Adrenal gland (tissue), 12 donors: ENCODE results near the gene DYNC1I1. TPM values are rescaled to one million over a fixed set of nuclear protein-coding genes. Genes with fewer than 3 reads are reported as not detected.

Experiments
- DNase-seq, 7 donors: peaks; one replicate each; pipeline ENCODE4 v3.0.0-alpha.2; 2019 to 2020
- H3K27ac ChIP-seq, 5 donors: fragments of 200-600 bp; sonication (generic) in 4 of 5; 1 replicate in 3 of 5; 2 replicates in 2 of 5; pipeline versions ENCODE4 v1.5.1 to v1.8.0; 2016 to 2020; ENCODE audit warnings: mild to moderate bottlenecking in 1 of 5
- H3K27me3 ChIP-seq: fragments of 200-600 bp; 2 replicates; pipeline ENCODE4 v1.8.0; 2021
- H3K36me3 ChIP-seq, 2 donors: fragments of 200-600 bp; replicated peaks in 1 of 2; 1 replicate in 1 of 2; 2 replicates in 1 of 2; pipeline versions ENCODE4 v1.5.1 to v1.8.0; 2018 to 2022
- H3K4me1 ChIP-seq, 2 donors: fragments of 200-600 bp; replicated peaks in 1 of 2; 1 replicate in 1 of 2; 2 replicates in 1 of 2; pipeline versions ENCODE4 v1.5.1 to v1.8.0; 2018 to 2021
- H3K4me3 ChIP-seq, 4 donors: fragments of 200-600 bp; sonication (generic) in 3 of 4; one replicate each; pipeline ENCODE4 v1.5.1; 2016 to 2018
- H3K9me3 ChIP-seq, 3 donors: fragments of 200-600 bp; sonication (generic) in 1 of 3; replicated peaks in 1 of 3; 1 replicate in 2 of 3; 2 replicates in 1 of 3; pipeline versions ENCODE4 v1.5.1 to v1.8.0; 2016 to 2021
- CTCF ChIP-seq, 6 experiments: fragments of 450-650 bp in 4 of 6; fragments of 200-600 bp in 2 of 6; sonication (generic) in 1 of 6; IDR thresholded peaks; 1 replicate in 5 of 6; 2 replicates in 1 of 6; pipeline versions ENCODE4 v1.5.1 to v1.8.0; 2016 to 2021; ENCODE audit warnings: antibody characterized with exemption in 6 of 6, mild to moderate bottlenecking in 2 of 6, moderate library complexity in 1 of 6
- POLR2A ChIP-seq, 2 donors: fragments of 450-650 bp; IDR thresholded peaks; one replicate each; pipeline ENCODE4 v1.6.1; 2017; ENCODE audit warnings: antibody characterized with exemption in 2 of 2, mild to moderate bottlenecking in 2 of 2, moderate library complexity in 1 of 2
- WGBS, 4 donors: extraction: QIAGEN DNeasy Blood & Tissue Kit in 2 of 4; methylation state at CpG; one replicate each; pipeline versions ENCODE4 v1.1.5 to v1.1.7; 2013 to 2017; 5-methylcytosine and 5-hydroxymethylcytosine counted together
- intact Hi-C, 2 donors: fragments of 100-400 bp; cut with DNase I; formaldehyde crosslinking; loops; one replicate each; pipeline versions ENCODE4 v1.14.1 to v1.15.0; 2022 to 2023
- polyA plus RNA-seq, 3 donors: library from polyadenylated mRNA; stranded (reverse); fragments of 200-250 nt in 2 of 3; fragments of 350-450 nt in 1 of 3; fragmentation: Illumina TruSeq in 1 of 3; extraction: RNeasy Lipid Tissue Mini Kit (QIAGEN cat#74804) in 1 of 3; gene quantifications; one replicate each; pipeline ENCODE4 v1.2.3, GENCODE V29; 2013 to 2014
- total RNA-seq, 9 donors: library from RNA; depleted of rRNA in 4 of 9; stranded (reverse); fragments of >200 nt in 4 of 9; fragments of 120-200 nt in 1 of 9; fragmentation: NEBNext Ultra II Directional in 1 of 9; extraction: Animal tissue kit (Norgen Biotek cat#: 25700) in 1 of 9; gene quantifications; one replicate each; pipeline versions ENCODE4 v1.1.0 to v1.2.4, GENCODE V29; 2013 to 2023
- donor health status: healthy with polysubstance abuse.
- donor health status: Bipolar disorder and iron deficiency.
- donor health status: DM: yes; HTN: yes; CAD: no.
- donor health status: DM: no; HTN: no; CAD: no.
- donor health status: DM: no; HTN: no; CAD: no.
- donor health status: DM: yes; HTN: yes; CAD: no.

The DYNC1I1 gene
- total and polyA plus RNA-seq, 12 donors, result 0.97 to 42.6 (median 8.2) TPM

- intact Hi-C loops, result no loop called here
- no peak for TF ChIP-seq POLR2A (IDR thresholded peaks at IDR 0.05)
- no peak for TF ChIP-seq CTCF (IDR thresholded peaks at IDR 0.05)
- Histone ChIP-seq H3K27ac (no peak overlapping the region), H3K4me3 (no peak overlapping the region), H3K9me3 (no peaks in the 10 kb centered on the region), H3K4me1 (no peaks in the 10 kb centered on the region), H3K36me3 (no peaks in the 10 kb centered on the region), H3K27me3 (no peaks in the 10 kb centered on the region)
- WGBS, 4 donors, result 76 to 81% (median 80%) methylated on average over 5 of the region's 5 CpGs
- no peak for DNase-seq
Measured at GRCh38 chr7:95960706-95961244, 188.4 kb downstream of the DYNC1I1 start.

GRCh38 chr7:95963446-95963990, 191.2 kb downstream of the DYNC1I1 start:
- Histone ChIP-seq H3K9me3 (no peaks in the 10 kb centered on the region), H3K27me3 (no peaks in the 10 kb centered on the region), H3K36me3 (no peaks in the 10 kb centered on the region), H3K4me3 (no peak overlapping the region), H3K27ac (no peak overlapping the region), H3K4me1 (no peaks in the 10 kb centered on the region)
- DNase-seq, result no peak
- 21 to 34% (median 26%) methylated on average over 1 of the region's 1 CpG for WGBS, 4 donors
- TF ChIP-seq POLR2A (IDR thresholded peaks at IDR 0.05) (no peak), CTCF (IDR thresholded peaks at IDR 0.05) (no peak)
- intact Hi-C loops, result no loop called here

- Histone ChIP-seq H3K36me3 (no peaks in the 10 kb centered on the region), H3K4me3 (no peak overlapping the region), H3K9me3 (no peaks in the 10 kb centered on the region), H3K27me3 (no peaks in the 10 kb centered on the region), H3K27ac (no peak overlapping the region), H3K4me1 (no peaks in the 10 kb centered on the region)
- TF ChIP-seq POLR2A (IDR thresholded peaks at IDR 0.05), result no peak
- TF ChIP-seq CTCF (IDR thresholded peaks at IDR 0.05), result no peak
- WGBS, 4 donors, result 83 to 91% (median 83%) methylated on average over 6 of the region's 6 CpGs
- no peak for DNase-seq
- intact Hi-C loops, result no loop called here
Measured at GRCh38 chr7:95971716-95972115, 199.4 kb downstream of the DYNC1I1 start.

DNA sequence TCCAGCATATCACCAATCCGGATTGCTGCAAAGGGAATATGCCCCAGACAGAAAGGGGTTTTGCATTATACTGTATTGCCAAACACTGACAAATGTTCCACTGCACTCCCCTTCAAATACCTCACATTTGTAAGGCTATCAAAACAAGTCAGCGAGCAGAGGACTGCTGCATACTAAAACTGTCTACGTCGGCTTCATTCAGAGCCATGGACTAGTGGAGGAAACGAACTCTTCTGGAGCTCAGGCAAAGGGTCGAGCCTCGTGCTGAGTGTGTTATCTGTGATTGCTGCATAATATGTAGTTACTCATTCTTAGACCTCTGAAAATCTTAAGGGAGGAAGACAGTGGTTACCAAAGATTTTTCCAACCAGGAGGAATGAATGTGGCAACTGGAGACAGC, 200.2 kb downstream of the DYNC1I1 start:
- no peaks in the 10 kb centered on the region for H3K9me3 ChIP-seq
- peak in 1 of 7 donors; percentile 4 for DNase-seq
- H3K4me3 ChIP-seq, result no peak overlapping the region
- H3K36me3 ChIP-seq, result no peaks in the 10 kb centered on the region
- H3K27me3 ChIP-seq, result no peaks in the 10 kb centered on the region
- no peak for TF ChIP-seq POLR2A (IDR thresholded peaks at IDR 0.05)
- no peak for TF ChIP-seq CTCF (IDR thresholded peaks at IDR 0.05)
- H3K4me1 ChIP-seq, result no peaks in the 10 kb centered on the region
- H3K27ac ChIP-seq, result no peak overlapping the region
- intact Hi-C loops, result no loop called here
- WGBS, 4 donors, result 50 to 70% (median 64%) methylated on average over 7 of the region's 7 CpGs
